Glutamatergic neuron (in vitro differentiated cells): ENCODE measurements around the gene ATF5. TPM values are rescaled to one million over a fixed set of nuclear protein-coding genes. Genes with fewer than 3 reads are reported as not detected.

Experiments
- DNase-seq: peaks from one replicate; pipeline ENCODE4 v3.0.0; 2022
- H3K27ac Mint-ChIP-seq: one replicate; pipeline ENCODE4 v1.8.0; 2020; ENCODE audit warnings: mild to moderate bottlenecking, mixed read lengths, inconsistent platforms; ENCODE audit not compliant: unreplicated experiment
- H3K27me3 Mint-ChIP-seq: one replicate; pipeline ENCODE4 v1.8.0; 2020; ENCODE audit warnings: mild to moderate bottlenecking, moderate library complexity, mixed read lengths, inconsistent platforms; ENCODE audit not compliant: unreplicated experiment
- H3K36me3 Mint-ChIP-seq: one replicate; pipeline ENCODE4 v1.8.0; 2020; ENCODE audit warnings: mild to moderate bottlenecking, mixed read lengths, inconsistent platforms; ENCODE audit not compliant: unreplicated experiment
- H3K4me1 Mint-ChIP-seq: one replicate; pipeline ENCODE4 v1.8.0; 2020; ENCODE audit warnings: mild to moderate bottlenecking, low read depth, mixed read lengths, inconsistent platforms; ENCODE audit not compliant: unreplicated experiment
- H3K4me3 Mint-ChIP-seq: one replicate; pipeline ENCODE4 v1.8.0; 2020; ENCODE audit warnings: mild to moderate bottlenecking, mixed read lengths, inconsistent platforms; ENCODE audit not compliant: unreplicated experiment
- H3K9me3 Mint-ChIP-seq: one replicate; pipeline ENCODE4 v1.8.0; 2020; ENCODE audit warnings: mild to moderate bottlenecking, moderate library complexity, mixed read lengths, inconsistent platforms; ENCODE audit not compliant: unreplicated experiment
- total RNA-seq: library from RNA; stranded (reverse); fragmentation: NEBNext Ultra II Directional; extraction: Animal tissue kit (Norgen Biotek cat#: 25700); gene quantifications from one replicate; pipeline ENCODE4 v1.2.1, GENCODE V29; 2021; ENCODE audit not compliant: unreplicated experiment
- TF ChIP-seq, protein P1 (sequence below): fragments of 200-600 bp; sonication (generic); IDR thresholded peaks from one replicate; pipeline ENCODE4 v1.5.0; 2021; ENCODE audit not compliant: partially characterized antibody, unreplicated experiment

The ATF5 gene
- total RNA-seq, 1 donor from 2014 or later = 138 TPM

DNA sequence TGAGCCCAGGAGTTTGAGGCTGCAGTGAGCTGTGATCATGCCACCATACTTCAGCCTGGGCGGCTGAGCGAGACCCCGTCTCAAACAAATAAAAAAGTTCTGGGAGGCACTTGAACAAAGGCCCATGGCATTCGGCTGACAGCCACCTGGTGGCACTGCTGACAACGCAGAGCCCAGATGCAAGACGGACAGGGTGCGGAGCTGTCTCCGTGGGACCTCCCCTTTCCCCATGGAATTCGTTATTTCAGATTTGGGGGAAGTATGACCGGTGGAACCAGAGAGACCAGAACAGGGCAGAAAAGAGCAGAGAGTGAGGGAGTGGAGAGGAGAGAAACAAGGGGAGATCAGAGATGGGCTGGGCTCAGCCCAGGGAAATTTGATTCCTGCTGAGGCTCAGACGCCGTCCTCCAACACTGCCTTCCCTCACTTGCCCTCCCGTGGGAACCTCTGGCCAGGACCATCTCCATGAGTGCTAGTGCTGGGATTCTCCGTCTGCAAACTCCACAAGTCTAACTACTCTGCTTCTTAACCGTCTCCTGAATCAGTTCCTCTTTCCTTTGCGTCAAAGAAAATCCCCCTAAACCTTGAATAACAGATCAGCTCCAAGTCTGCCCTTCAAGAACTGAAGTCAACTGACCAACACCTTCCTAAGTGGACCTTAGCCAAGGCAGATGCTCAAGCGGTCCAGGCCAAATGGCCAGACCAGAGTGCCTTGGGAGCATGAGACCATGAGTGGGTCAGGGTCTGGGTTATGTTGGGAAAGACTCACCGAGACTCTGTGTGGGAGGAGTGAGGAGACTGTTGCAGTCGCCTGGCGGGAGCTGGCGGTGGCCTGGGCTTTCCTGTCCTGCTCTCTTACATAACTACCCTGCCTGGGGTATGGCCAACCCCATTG is 11.9 kb upstream of the ATF5 start:
- peak overlapping the region; percentile 78 for H3K27ac Mint-ChIP-seq
- H3K36me3 Mint-ChIP-seq = peaks cover 12% of the 10 kb centered on the region
- H3K27me3 Mint-ChIP-seq = peaks cover 7% of the 10 kb centered on the region
- TF ChIP-seq, protein P1, sequence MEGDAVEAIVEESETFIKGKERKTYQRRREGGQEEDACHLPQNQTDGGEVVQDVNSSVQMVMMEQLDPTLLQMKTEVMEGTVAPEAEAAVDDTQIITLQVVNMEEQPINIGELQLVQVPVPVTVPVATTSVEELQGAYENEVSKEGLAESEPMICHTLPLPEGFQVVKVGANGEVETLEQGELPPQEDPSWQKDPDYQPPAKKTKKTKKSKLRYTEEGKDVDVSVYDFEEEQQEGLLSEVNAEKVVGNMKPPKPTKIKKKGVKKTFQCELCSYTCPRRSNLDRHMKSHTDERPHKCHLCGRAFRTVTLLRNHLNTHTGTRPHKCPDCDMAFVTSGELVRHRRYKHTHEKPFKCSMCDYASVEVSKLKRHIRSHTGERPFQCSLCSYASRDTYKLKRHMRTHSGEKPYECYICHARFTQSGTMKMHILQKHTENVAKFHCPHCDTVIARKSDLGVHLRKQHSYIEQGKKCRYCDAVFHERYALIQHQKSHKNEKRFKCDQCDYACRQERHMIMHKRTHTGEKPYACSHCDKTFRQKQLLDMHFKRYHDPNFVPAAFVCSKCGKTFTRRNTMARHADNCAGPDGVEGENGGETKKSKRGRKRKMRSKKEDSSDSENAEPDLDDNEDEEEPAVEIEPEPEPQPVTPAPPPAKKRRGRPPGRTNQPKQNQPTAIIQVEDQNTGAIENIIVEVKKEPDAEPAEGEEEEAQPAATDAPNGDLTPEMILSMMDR = no peak
- H3K4me1 Mint-ChIP-seq = peaks cover 21% of the 10 kb centered on the region
- no peak for DNase-seq
- H3K4me3 Mint-ChIP-seq = peak overlapping the region; percentile 64
- H3K9me3 Mint-ChIP-seq = peaks cover 8% of the 10 kb centered on the region

DNA sequence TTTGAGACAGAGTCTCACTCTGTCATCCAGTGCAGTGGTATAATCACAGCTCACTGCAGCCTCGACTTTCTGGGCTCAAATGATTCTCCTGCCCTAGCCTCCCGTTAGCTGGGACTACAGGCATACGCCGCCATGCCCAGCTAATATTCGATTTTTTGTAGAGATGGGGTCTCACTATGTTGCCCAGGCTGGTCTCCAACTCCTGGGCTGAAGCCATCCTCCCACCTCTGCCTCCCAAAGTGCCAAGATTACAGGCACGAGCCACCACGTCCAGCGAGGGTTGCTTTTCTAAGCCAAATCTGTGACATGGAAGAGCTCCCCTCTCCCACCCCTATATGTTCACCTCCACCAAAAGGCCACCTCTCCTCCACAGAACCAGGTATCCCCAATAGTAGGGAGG is 10.9 kb upstream of the ATF5 start:
- no peak for DNase-seq
- peak overlapping the region; percentile 33 for H3K27ac Mint-ChIP-seq
- peaks cover 7% of the 10 kb centered on the region for H3K27me3 Mint-ChIP-seq
- peaks cover 12% of the 10 kb centered on the region for H3K36me3 Mint-ChIP-seq
- TF ChIP-seq, protein P1 = no peak
- peaks cover 7% of the 10 kb centered on the region for H3K9me3 Mint-ChIP-seq
- peaks cover 21% of the 10 kb centered on the region for H3K4me1 Mint-ChIP-seq
- no peak overlapping the region for H3K4me3 Mint-ChIP-seq

DNA sequence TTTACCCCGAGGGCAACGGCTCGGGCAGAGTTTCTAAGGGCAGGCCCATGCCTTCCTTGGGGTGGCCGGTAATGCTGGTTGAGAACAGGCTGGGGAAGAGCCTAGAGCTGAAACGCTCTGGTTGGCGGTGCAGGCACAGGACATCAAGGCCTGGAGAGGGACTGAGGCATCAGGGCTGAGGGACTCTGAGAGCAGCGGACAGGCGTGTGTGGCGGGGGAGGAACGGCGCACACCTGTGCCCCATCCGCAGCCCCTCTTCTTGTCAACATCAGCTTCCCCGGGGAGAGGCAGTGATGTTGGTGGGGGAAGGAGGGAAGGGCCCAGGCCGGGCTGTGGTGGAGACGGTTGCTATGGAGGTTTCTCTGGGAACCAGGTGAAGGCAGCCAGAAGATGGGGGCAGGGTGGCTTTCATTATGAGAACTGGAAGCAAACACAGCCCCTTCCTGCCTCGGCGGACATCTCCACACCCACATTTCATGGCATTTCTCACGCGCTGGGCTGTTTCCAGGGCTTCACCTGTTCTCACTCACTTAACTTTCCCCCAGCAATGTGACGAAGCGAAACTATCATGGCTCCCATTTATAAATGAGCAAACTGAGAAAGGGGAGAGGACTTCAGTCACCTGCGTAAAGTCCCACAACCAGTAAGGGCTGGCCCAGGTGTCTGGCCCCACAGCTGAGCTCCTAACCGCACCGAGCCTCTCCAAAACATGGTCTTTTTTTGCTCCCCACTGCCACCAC is 8.2 kb upstream of the ATF5 start:
- DNase-seq = no peak
- Mint-ChIP-seq H3K4me3 (no peak overlapping the region), H3K9me3 (peaks cover 3% of the 10 kb centered on the region), H3K4me1 (peaks cover 27% of the 10 kb centered on the region), H3K36me3 (no peaks in the 10 kb centered on the region), H3K27me3 (peaks cover 6% of the 10 kb centered on the region), H3K27ac (peak overlapping the region; percentile 48)
- TF ChIP-seq, protein P1 = no peak

DNA sequence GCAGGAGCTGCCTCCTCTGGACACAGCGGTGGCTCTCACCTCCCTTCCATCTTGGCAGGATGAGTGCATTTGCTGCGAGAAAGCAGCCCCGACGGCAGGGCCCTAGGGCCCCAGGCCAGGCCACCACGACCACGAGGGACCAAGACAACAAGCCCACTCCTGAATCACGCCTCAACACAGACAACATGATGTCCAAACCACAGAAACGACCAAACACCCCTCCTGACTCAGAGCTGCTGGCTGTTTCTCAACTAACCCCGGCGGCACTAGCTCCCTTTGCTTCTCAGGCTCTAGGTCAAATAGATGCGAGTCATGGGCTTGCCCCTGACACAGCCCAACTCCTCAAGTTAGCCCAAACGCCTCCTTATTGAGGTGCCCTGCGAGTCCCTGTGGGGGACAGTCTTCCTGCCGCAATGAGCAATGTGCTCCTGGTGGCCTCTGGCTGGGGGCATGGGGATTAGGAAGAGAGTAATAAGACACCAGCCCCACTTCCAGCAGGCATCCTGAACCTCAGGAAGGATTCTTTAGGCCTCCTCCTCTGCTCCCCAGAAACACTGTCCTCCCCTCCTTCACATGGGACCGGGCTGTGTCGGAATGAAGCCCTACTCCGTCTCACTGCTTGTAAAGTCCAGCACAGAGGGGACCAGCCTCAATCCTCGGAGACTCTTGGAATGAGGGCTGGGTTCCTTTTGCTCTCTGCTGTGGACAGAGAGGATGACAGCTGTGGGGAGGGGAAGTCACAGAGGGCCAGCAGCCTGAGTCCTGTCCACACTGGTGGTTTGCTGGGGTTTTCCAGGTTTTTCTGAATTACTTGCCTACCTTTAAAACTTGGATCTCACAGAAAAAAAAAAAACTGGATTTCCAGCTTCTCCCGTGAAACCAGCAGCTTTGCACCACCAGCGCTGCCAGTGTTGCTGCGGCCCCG is 6.9 kb upstream of the ATF5 start:
- DNase-seq = no peak
- TF ChIP-seq, protein P1 = no peak
- Mint-ChIP-seq H3K4me1 (peaks cover 25% of the 10 kb centered on the region), H3K4me3 (peak overlapping the region; percentile 34), H3K36me3 (no peaks in the 10 kb centered on the region), H3K27ac (no peak overlapping the region), H3K9me3 (peaks cover 5% of the 10 kb centered on the region), H3K27me3 (peaks cover 6% of the 10 kb centered on the region)
